ENCODE measurements around the gene NCKAP5.

Gene NCKAP5

DNA sequence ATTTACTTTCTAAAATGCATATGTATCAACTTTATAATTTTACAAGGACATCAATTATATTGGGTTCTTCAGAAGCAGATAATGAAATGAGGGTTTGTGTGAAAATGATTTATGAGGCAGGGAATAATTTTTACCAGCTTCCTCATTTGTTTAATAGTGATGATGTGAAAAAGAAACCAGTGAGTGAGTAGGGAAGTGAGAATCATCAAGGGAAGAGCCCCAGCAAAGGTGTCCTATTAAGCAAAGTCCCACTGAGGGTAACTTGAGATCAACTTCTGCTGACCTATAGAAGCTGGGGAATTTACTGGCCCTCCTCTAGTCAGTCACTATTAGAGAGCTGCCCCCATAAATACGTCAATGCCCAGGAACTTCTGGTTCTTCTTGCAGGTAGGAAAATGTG, 631.5 kb downstream of the NCKAP5 start:
- TF ChIP-seq POLR2AphosphoS5 (IDR thresholded peaks at IDR 0.05; ENCODE audit: low read depth) (no peak), GABPA (IDR thresholded peaks at IDR 0.05; ENCODE audit: low read depth) (no peak), CTCF (IDR thresholded peaks at IDR 0.05; ENCODE audit: insufficient read depth, low read length) (no peak), SPI1 (IDR thresholded peaks at IDR 0.05; ENCODE audit: borderline replicate concordance, low read depth) (no peak)
- TF ChIP-seq, protein P1, sequence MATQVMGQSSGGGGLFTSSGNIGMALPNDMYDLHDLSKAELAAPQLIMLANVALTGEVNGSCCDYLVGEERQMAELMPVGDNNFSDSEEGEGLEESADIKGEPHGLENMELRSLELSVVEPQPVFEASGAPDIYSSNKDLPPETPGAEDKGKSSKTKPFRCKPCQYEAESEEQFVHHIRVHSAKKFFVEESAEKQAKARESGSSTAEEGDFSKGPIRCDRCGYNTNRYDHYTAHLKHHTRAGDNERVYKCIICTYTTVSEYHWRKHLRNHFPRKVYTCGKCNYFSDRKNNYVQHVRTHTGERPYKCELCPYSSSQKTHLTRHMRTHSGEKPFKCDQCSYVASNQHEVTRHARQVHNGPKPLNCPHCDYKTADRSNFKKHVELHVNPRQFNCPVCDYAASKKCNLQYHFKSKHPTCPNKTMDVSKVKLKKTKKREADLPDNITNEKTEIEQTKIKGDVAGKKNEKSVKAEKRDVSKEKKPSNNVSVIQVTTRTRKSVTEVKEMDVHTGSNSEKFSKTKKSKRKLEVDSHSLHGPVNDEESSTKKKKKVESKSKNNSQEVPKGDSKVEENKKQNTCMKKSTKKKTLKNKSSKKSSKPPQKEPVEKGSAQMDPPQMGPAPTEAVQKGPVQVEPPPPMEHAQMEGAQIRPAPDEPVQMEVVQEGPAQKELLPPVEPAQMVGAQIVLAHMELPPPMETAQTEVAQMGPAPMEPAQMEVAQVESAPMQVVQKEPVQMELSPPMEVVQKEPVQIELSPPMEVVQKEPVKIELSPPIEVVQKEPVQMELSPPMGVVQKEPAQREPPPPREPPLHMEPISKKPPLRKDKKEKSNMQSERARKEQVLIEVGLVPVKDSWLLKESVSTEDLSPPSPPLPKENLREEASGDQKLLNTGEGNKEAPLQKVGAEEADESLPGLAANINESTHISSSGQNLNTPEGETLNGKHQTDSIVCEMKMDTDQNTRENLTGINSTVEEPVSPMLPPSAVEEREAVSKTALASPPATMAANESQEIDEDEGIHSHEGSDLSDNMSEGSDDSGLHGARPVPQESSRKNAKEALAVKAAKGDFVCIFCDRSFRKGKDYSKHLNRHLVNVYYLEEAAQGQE (IDR thresholded peaks at IDR 0.05; ENCODE audit: insufficient replicate concordance, low read depth) = no peak
- no peak for DNase-seq (ENCODE audit: low read depth in 1 of 2, low spot score in 1 of 2)
- Histone ChIP-seq H3K27me3 (ENCODE audit: insufficient read depth, poor library complexity, severe bottlenecking) (no peaks in the 10 kb centered on the region), H3K4me3 (replicated peaks; ENCODE audit: insufficient read depth, low read length) (no peak overlapping the region), H3K27ac (replicated peaks) (no peak overlapping the region)

- DNase-seq (ENCODE audit: low read depth in 1 of 2, low spot score in 1 of 2) = no peak
- TF ChIP-seq, protein P1 (IDR thresholded peaks at IDR 0.05; ENCODE audit: insufficient replicate concordance, low read depth) = no peak
- TF ChIP-seq CTCF (IDR thresholded peaks at IDR 0.05; ENCODE audit: insufficient read depth, low read length) (no peak), POLR2AphosphoS5 (IDR thresholded peaks at IDR 0.05; ENCODE audit: low read depth) (no peak), SPI1 (IDR thresholded peaks at IDR 0.05; ENCODE audit: borderline replicate concordance, low read depth) (no peak), GABPA (IDR thresholded peaks at IDR 0.05; ENCODE audit: low read depth) (no peak)
- H3K27me3 ChIP-seq (ENCODE audit: insufficient read depth, poor library complexity, severe bottlenecking) = no peaks in the 10 kb centered on the region
- H3K27ac ChIP-seq (replicated peaks) = no peak overlapping the region
- no peak overlapping the region for H3K4me3 ChIP-seq (replicated peaks; ENCODE audit: insufficient read depth, low read length)
These were observed 632.0 kb downstream of the NCKAP5 start for GRCh38 chr2:132936261-132936660.

- Histone ChIP-seq H3K4me3 (replicated peaks; ENCODE audit: insufficient read depth, low read length) (no peak overlapping the region), H3K27me3 (ENCODE audit: insufficient read depth, poor library complexity, severe bottlenecking) (no peaks in the 10 kb centered on the region), H3K27ac (replicated peaks) (no peak overlapping the region)
- no peak for DNase-seq (ENCODE audit: low read depth in 1 of 2, low spot score in 1 of 2)
- TF ChIP-seq GABPA (IDR thresholded peaks at IDR 0.05; ENCODE audit: low read depth) (no peak), POLR2AphosphoS5 (IDR thresholded peaks at IDR 0.05; ENCODE audit: low read depth) (no peak), CTCF (IDR thresholded peaks at IDR 0.05; ENCODE audit: insufficient read depth, low read length) (no peak), SPI1 (IDR thresholded peaks at IDR 0.05; ENCODE audit: borderline replicate concordance, low read depth) (no peak)
- TF ChIP-seq, protein P1 (IDR thresholded peaks at IDR 0.05; ENCODE audit: insufficient replicate concordance, low read depth) = no peak
These were observed 638.5 kb downstream of the NCKAP5 start for GRCh38 chr2:132929786-132930185.

Data from HL-60 (cell line).